GM12874 (cell line): ENCODE data around the gene DDX3X.

ENCODE experiments used
- TF ChIP-seq, protein P1 (sequence below): IDR thresholded peaks from 2 replicates; pipeline ENCODE4 v1.5.1; 2011; ENCODE audit warnings: low read depth, mild to moderate bottlenecking, control low read depth, low read length, moderate library complexity; ENCODE audit not compliant: insufficient read depth

The DDX3X gene

DNA sequence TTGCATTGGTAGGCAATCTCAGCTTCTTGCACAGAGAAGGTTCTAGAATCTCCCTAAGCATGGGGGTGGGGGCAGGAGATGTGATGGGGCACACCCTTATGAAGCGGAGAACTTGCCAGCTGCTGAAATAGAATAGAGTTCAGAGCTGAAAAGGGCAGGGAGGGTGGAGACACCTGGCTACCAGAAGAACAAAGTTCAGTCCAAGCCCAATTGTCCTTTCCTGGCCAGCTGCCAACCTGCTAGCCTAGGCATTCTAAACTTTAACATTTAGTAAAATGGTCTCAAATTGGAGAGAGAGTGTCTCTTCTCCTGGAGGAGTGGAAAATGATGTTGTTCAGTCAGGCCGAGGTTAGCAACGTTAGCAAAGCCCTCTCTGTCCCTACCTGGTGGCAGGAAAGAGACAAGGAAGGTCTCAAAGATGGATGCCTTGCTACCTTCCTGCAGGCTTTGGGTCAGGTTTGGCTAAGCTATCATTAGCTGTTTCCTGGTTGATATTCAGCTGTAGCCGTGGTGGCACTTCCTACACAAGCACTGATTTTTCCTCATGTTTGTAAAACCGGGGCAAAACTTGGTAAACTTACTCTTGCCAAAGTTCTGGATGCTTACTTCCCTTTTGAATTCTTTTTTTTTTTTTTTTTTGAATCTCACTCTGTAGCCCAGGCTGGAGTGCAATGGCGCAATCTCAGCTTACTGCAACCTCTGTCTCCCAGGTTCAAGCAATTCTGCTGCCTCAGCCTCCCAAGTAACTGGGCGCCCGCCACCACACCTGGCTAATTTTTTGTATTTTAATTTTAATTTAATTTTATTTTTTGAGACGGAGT is 78.5 kb downstream of the DDX3X start:
- TF ChIP-seq, protein P1, sequence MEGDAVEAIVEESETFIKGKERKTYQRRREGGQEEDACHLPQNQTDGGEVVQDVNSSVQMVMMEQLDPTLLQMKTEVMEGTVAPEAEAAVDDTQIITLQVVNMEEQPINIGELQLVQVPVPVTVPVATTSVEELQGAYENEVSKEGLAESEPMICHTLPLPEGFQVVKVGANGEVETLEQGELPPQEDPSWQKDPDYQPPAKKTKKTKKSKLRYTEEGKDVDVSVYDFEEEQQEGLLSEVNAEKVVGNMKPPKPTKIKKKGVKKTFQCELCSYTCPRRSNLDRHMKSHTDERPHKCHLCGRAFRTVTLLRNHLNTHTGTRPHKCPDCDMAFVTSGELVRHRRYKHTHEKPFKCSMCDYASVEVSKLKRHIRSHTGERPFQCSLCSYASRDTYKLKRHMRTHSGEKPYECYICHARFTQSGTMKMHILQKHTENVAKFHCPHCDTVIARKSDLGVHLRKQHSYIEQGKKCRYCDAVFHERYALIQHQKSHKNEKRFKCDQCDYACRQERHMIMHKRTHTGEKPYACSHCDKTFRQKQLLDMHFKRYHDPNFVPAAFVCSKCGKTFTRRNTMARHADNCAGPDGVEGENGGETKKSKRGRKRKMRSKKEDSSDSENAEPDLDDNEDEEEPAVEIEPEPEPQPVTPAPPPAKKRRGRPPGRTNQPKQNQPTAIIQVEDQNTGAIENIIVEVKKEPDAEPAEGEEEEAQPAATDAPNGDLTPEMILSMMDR, result no peak
